HCT116 (cell line): ENCODE results near the gene TMEM165. TPM values are rescaled to one million over a fixed set of nuclear protein-coding genes. Genes with fewer than 3 reads are reported as not detected.
A peak's percentile ranks its signal among the peaks of the same experiment; 100 is the strongest.

ENCODE experiments used
- ATAC-seq: fragments of 200-7000 bp; cut with Tn5 transposase; 2 replicates; pipeline ENCODE4 v1.9.1; 2020; ENCODE audit warnings: mild to moderate bottlenecking, moderate library complexity
- BruUV-seq: library from RNA; stranded (reverse); fragments of 400-500 nt; replicated peaks from 2 replicates; lab custom pipeline; 2021; lab: Mats Ljungman, UMichigan
- CTCF ChIA-PET: fragments of 300-600 bp; sonication (Branson Sonifier 250); formaldehyde crosslinking; loops from one replicate; lab custom pipeline; 2021; ENCODE audit warnings: antibody characterized with exemption; lab: Charles Lee
- POLR2A ChIA-PET: fragments of 300-600, 350-600 bp; sonication (Branson Sonifier 250); formaldehyde crosslinking; loops from one replicate; lab custom pipeline; 2021; ENCODE audit warnings: antibody characterized with exemption; lab: Charles Lee
- RAD21 ChIA-PET, 2 experiments: fragments of 300-600 bp; sonication (Branson Sonifier 250); formaldehyde crosslinking; loops; one replicate each; lab custom pipeline; 2023; ENCODE audit warnings: low total read pairs in 2 of 2; ENCODE audit not compliant: uncharacterized antibody in 2 of 2, unreplicated experiment in 2 of 2, low non-redundant PET in 1 of 2; lab: Charles Lee
- DNase-seq: peaks from one replicate; pipeline ENCODE4 v3.0.0-alpha.2; 2010; ENCODE audit warnings: low read depth, low spot score
- H2AFZ ChIP-seq: fragments of 200-600 bp; shearing (Covaris generic), sonication (generic); 2 replicates; pipeline ENCODE4 v1.6.1; 2017; ENCODE audit warnings: low read depth, mixed run types, mixed read lengths, antibody characterized with exemption, low read length; ENCODE audit not compliant: poor library complexity, severe bottlenecking
- H3K27ac ChIP-seq: 2 replicates; pipeline ENCODE4 v1.5.1; 2012; ENCODE audit warnings: low read depth, low read length
- H3K27me3 ChIP-seq: fragments of 200-600 bp; sonication (generic); 2 replicates; pipeline ENCODE4 v1.6.1; 2016; ENCODE audit warnings: mixed run types, low read length, mixed read lengths; ENCODE audit not compliant: insufficient read depth
- H3K36me3 ChIP-seq, 2 experiments: fragments of 200-500 bp in 1 of 2; fragments of 200-600 bp in 1 of 2; sonication (Bioruptor generic) in 1 of 2; sonication (generic) in 1 of 2; 2 replicates each; pipeline versions ENCODE4 v1.5.1 to v1.6.1; 2014 to 2016; ENCODE audit warnings: low read length in 2 of 2, inconsistent platforms in 1 of 2, mixed read lengths in 1 of 2, mixed run types in 1 of 2; ENCODE audit not compliant: insufficient read depth in 2 of 2, control insufficient read depth in 1 of 2
- H3K4me1 ChIP-seq, 2 experiments: fragments of 200-600 bp in 1 of 2; sonication (generic) in 1 of 2; 2 replicates each; pipeline versions ENCODE4 v1.5.1 to v1.6.1; 2012 to 2017; ENCODE audit warnings: low read length in 2 of 2, inconsistent platforms in 1 of 2, mild to moderate bottlenecking in 1 of 2, mixed read lengths in 1 of 2, mixed run types in 1 of 2, moderate library complexity in 1 of 2; ENCODE audit not compliant: insufficient read depth in 2 of 2, control insufficient read depth in 1 of 2
- H3K4me2 ChIP-seq: fragments of 200-600 bp; sonication (generic); 2 replicates; pipeline ENCODE4 v1.6.1; 2017; ENCODE audit warnings: mixed run types, low read length, mixed read lengths
- H3K4me3 ChIP-seq, 2 experiments: fragments of 200-600 bp in 1 of 2; sonication (generic) in 1 of 2; replicated peaks in 1 of 2; 2 replicates each; pipeline ENCODE4 v1.5.1; 2011 to 2016; ENCODE audit warnings: low read length in 2 of 2, control low read depth in 1 of 2, low read depth in 1 of 2, mild to moderate bottlenecking in 1 of 2, mixed read lengths in 1 of 2, mixed run types in 1 of 2
- H3K79me2 ChIP-seq: fragments of 200-600 bp; sonication (generic); 2 replicates; pipeline ENCODE4 v1.6.1; 2017; ENCODE audit warnings: mild to moderate bottlenecking, mixed run types, low read length, moderate library complexity, mixed read lengths; ENCODE audit not compliant: insufficient read depth
- H3K9ac ChIP-seq: fragments of 200-600 bp; sonication (generic); 2 replicates; pipeline ENCODE4 v1.6.1; 2016; ENCODE audit warnings: low read length, mixed read lengths
- H3K9me2 ChIP-seq: fragments of 200-600 bp; sonication (generic), shearing (Covaris generic); 2 replicates; pipeline ENCODE4 v1.6.1; 2017; ENCODE audit warnings: mixed run types, mild to moderate bottlenecking, moderate library complexity; ENCODE audit not compliant: insufficient read depth
- H3K9me3 ChIP-seq, 2 experiments: fragments of 200-500 bp in 1 of 2; fragments of 200-600 bp in 1 of 2; sonication (Bioruptor generic) in 1 of 2; sonication (generic) in 1 of 2; 2 replicates each; pipeline ENCODE4 v1.6.1; 2014 to 2017; ENCODE audit warnings: low read length in 2 of 2, mixed read lengths in 2 of 2, inconsistent platforms in 1 of 2, low read depth in 1 of 2, mild to moderate bottlenecking in 1 of 2, mixed run types in 1 of 2, moderate library complexity in 1 of 2; ENCODE audit not compliant: control insufficient read depth in 1 of 2, insufficient read depth in 1 of 2
- H4K20me1 ChIP-seq: fragments of 200-600 bp; sonication (generic), shearing (Covaris generic); 2 replicates; pipeline ENCODE4 v1.6.1; 2017; ENCODE audit warnings: mixed run types, mild to moderate bottlenecking, moderate library complexity; ENCODE audit not compliant: insufficient read depth
- SP1 ChIP-seq: IDR thresholded peaks from 2 replicates; pipeline ENCODE4 v1.6.1; 2012; ENCODE audit warnings: low read depth
- TCF7L2 ChIP-seq: IDR thresholded peaks from 2 replicates; pipeline ENCODE4 v1.7.0; 2011; ENCODE audit warnings: borderline replicate concordance, inconsistent platforms; ENCODE audit not compliant: insufficient read depth, insufficient read length; ENCODE audit errors: extremely low read depth
- ZFX ChIP-seq: fragments of 450-650 bp; IDR thresholded peaks from 2 replicates; pipeline ENCODE4 v1.6.1; 2017
- intact Hi-C: fragments of 100-400 bp; cut with micrococcal nuclease; formaldehyde crosslinking; loops from 2 replicates; pipeline ENCODE4 v1.10.0; 2022
- total RNA-seq: library from RNA; stranded (reverse); gene quantifications from one replicate; pipeline ENCODE4 v1.2.1, GENCODE V29; 2021; ENCODE audit not compliant: unreplicated experiment
- TF ChIP-seq, protein P1 (sequence below): IDR thresholded peaks from 2 replicates; pipeline ENCODE4 v1.6.1; 2012

TMEM165 gene
- total RNA-seq, 1 experiment from 2014 or later, result 60.7 TPM

- H3K9me2 ChIP-seq, result no peaks in the 10 kb centered on the region
- intact Hi-C loops, result loop anchor here (1.0 to 10.0 kb wide), 5 partner anchors 48 to 518 kb away; partner anchors contain the start of genes CLOCK, NMU and TMEM165
- H3K4me2 ChIP-seq, result peak overlapping the region; percentile 90
- ATAC-seq, result peak; percentile 34
- H3K9me3 ChIP-seq, result no peaks in the 10 kb centered on the region
- H3K4me1 ChIP-seq, result peaks cover 27 to 38% of the 10 kb centered on the region in 2 experiments
- H3K27me3 ChIP-seq, result no peaks in the 10 kb centered on the region
- H4K20me1 ChIP-seq, result no peaks in the 10 kb centered on the region
- no peaks in the 10 kb centered on the region for H3K36me3 ChIP-seq
- peak overlapping the region; percentile 91 for H3K27ac ChIP-seq
- POLR2A ChIA-PET, result interaction anchor here (0.8 kb wide), 1 partner anchor 9 kb away, joined by 3 read pairs; no protein-coding TSS in a partner anchor
- BruUV-seq, result no TSS peak
- no peaks in the 10 kb centered on the region; the same call in 1 of the 2 replicates for H3K79me2 ChIP-seq
- CTCF ChIA-PET, result interaction anchor here (1.5 to 2.3 kb wide), 2 partner anchors 199 to 203 kb away, joined by 4 to 5 read pairs; no protein-coding TSS in a partner anchor
- peak overlapping the region; percentile 57 to 68 for H3K4me3 ChIP-seq
- RAD21 ChIA-PET, result interaction anchor here in 1 of 2 experiments (0.9 kb wide), 1 partner anchor 48 kb away, joined by 3 read pairs; no protein-coding TSS in a partner anchor
- no peak overlapping the region for H2AFZ ChIP-seq
- DNase-seq, result no peak
- peak overlapping the region; percentile 74 for H3K9ac ChIP-seq
- TF ChIP-seq, protein P1, sequence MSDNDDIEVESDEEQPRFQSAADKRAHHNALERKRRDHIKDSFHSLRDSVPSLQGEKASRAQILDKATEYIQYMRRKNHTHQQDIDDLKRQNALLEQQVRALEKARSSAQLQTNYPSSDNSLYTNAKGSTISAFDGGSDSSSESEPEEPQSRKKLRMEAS, result peak; percentile 11; the same call in 1 of the 2 replicates
- TF ChIP-seq SP1, result no peak
- TF ChIP-seq ZFX, result peak; percentile 75
These were observed 48.9 kb upstream of the TMEM165 start for GRCh38 chr4:55346851-55347255.

GRCh38 chr4:55347610-55348228 lies 48.0 kb upstream of the TMEM165 start:
- CTCF ChIA-PET, result interaction anchor here (2.3 kb wide), 1 partner anchor 198 kb away, joined by 5 read pairs; no protein-coding TSS in a partner anchor
- ATAC-seq, result no peak
- Histone ChIP-seq H3K9me2 (no peaks in the 10 kb centered on the region), H3K9ac (0 out of 2 replicates have a peak overlapping the region, but pooled peaks have one; percentile 74), H4K20me1 (no peaks in the 10 kb centered on the region), H3K79me2 (no peaks in the 10 kb centered on the region; the same call in 1 of the 2 replicates), H3K4me2 (peak overlapping the region; percentile 90), H3K9me3 (peaks cover 0 to 2% of the 10 kb centered on the region in 2 experiments; a peak in 1 of 4 replicates), H3K4me1 (peaks cover 27 to 38% of the 10 kb centered on the region in 2 experiments), H3K27me3 (no peaks in the 10 kb centered on the region), H3K36me3 (no peaks in the 10 kb centered on the region), H3K27ac (peak overlapping the region; percentile 91; the same call in 1 of the 2 replicates), H2AFZ (no peak overlapping the region)
- BruUV-seq, result TSS peak; percentile 51
- RAD21 ChIA-PET, result interaction anchor here in 1 of 2 experiments (0.9 kb wide), 1 partner anchor 47 kb away, joined by 3 read pairs; no protein-coding TSS in a partner anchor
- DNase-seq, result no peak
- intact Hi-C loops, result loop anchor here (5.0 to 10.0 kb wide), 3 partner anchors 200 to 517 kb away; partner anchors contain the start of genes CLOCK and NMU
- POLR2A ChIA-PET, result no interaction called here
- TF ChIP-seq TCF7L2 (no peak), SP1 (no peak)
- TF ChIP-seq, all 23 proteins: peak for 0
- H3K4me3 ChIP-seq, result peak overlapping the region; percentile 57 to 68; a peak in 2 of 4 replicates
